Breast epithelium (tissue), 3 donors: Measurements from ENCODE around the gene SEMA6D.

Experiments used
- CTCF ChIP-seq, 3 donors: fragments of 450-650 bp; IDR thresholded peaks; one replicate each; pipeline ENCODE4 v1.5.1; 2016 to 2017; ENCODE audit warnings: antibody characterized with exemption in 3 of 3, mild to moderate bottlenecking in 3 of 3, moderate library complexity in 3 of 3
- POLR2A ChIP-seq: fragments of 450-650 bp; IDR thresholded peaks from one replicate; pipeline ENCODE4 v1.6.1; 2016; ENCODE audit warnings: antibody characterized with exemption, mild to moderate bottlenecking, moderate library complexity
- POLR2AphosphoS5 ChIP-seq, 3 donors: sonication (generic); formaldehyde crosslinking; IDR thresholded peaks; one replicate each; pipeline ENCODE4 v1.6.1; 2017; ENCODE audit warnings: antibody characterized with exemption in 3 of 3

GRCh38 chr15:47741082-47741481 lies 23.8 kb downstream of the SEMA6D start:
- no peak for TF ChIP-seq CTCF (IDR thresholded peaks at IDR 0.05)
- no peak for TF ChIP-seq POLR2A
- TF ChIP-seq POLR2AphosphoS5 (IDR thresholded peaks at IDR 0.05): no peak
